Ramos (cell line): Measurements from ENCODE around the gene USP3.

Experiments
- in situ Hi-C: fragments of 300-500 bp; cut with MboI; formaldehyde crosslinking; loops from one replicate; pipeline ENCODE4 v1.14.3; 2022; ENCODE audit warnings: low sequenced_read_pairs; ENCODE audit not compliant: unreplicated experiment

USP3 gene

GRCh38 chr15:63565536-63566186, 61.3 kb downstream of the USP3 start:
- in situ Hi-C loops = no loop called here

GRCh38 chr15:63572749-63573464, 68.5 kb downstream of the USP3 start:
- in situ Hi-C loops = no loop called here

GRCh38 chr15:63573533-63573932, 69.1 kb downstream of the USP3 start:
- in situ Hi-C loops = no loop called here

GRCh38 chr15:63575312-63575711, 70.9 kb downstream of the USP3 start:
- in situ Hi-C loops = no loop called here

DNA sequence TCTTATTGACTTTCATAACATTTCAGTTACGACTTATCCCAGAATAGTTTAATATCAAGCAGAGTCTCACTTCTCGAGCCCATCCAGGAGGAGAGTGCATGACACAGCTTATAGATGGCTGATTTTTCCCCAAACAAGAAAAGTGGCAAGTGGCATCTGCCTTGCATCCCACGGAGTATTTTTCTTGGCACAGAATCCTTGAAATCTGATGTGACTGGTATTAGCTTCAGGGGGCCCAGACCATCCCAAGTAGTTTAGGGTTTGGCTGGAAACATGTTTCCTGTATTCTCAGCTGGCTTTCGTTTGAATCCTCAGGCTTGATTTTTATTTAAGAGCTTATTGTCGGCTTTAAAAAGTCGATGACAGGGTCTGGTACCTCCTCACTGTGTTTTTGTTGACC, 72.0 kb downstream of the USP3 start:
- in situ Hi-C loops = no loop called here

DNA sequence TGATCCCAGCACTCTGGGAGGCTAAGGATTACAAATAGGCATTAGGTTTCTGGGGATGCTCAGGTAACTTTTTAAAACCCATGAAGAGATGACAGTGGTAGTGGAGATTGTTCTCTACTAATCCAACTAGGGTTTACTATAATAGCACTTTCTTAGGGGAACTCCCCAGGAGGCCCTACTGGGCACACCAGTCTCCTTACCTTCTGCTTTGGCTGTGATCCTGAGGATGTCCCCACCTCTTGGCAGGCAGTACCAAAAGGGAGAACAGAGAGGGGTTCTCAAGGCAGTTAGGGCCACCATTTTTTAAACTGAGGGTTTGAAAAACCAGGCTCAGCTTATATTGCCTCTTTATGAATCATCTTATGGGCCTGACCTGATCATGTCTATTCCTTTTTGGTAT, 77.8 kb downstream of the USP3 start:
- in situ Hi-C loops = no loop called here

DNA sequence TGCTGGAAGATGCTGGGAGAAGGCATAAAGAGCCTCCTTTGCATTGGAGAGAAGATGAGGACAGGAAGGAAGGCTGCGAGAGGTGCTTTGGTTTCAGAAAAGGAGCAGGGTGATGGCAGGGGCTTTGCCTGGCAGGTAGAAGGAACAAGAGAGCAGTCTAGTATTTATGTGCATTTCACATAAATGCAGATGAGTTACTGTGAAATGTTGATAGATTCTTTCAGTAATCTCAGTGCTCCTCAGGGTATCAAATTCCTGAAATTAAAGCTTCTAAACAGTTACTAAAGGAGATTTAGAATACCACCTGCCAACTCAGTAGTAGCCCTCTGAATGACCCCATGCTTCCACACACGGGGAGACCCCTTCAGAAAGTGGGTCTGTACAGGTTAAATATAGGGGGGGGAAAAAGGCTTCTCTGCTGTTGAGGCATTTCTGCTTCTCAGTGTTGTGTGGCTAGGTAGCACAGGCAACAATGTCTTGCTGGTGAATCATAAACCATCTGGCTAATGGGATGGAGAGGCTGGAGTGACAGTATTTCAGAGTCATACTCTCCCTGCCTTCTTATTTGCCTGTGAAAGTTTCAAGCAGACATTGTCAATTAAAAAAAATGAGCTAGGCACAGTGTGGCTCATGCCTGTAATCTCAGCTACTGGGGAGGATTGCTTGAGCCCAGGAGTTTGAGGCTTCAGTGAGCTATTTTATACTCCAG, 78.5 kb downstream of the USP3 start:
- in situ Hi-C loops = no loop called here

DNA sequence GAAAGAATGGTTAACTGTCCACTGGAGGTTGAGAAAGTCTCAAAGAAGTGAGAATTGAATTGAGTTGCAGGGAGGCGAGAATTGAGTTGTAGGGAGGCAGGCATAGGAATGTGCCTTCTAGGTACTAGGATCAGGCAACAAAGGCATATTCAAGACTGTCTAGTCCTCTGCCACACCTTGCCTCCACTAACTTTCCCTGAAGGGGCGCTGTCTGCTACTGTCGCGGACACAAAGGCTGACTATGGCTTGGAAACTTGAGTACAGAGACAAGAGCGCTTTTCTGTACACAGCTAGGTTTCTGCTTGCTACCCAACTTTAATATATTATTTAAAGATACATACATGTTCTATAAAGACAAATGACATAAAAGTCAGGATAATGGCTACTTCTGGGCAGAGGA, 82.4 kb downstream of the USP3 start:
- in situ Hi-C loops = no loop called here

GRCh38 chr15:63587527-63587926, 83.1 kb downstream of the USP3 start:
- in situ Hi-C loops = no loop called here

GRCh38 chr15:63588826-63589225, 84.4 kb downstream of the USP3 start:
- in situ Hi-C loops = no loop called here

DNA sequence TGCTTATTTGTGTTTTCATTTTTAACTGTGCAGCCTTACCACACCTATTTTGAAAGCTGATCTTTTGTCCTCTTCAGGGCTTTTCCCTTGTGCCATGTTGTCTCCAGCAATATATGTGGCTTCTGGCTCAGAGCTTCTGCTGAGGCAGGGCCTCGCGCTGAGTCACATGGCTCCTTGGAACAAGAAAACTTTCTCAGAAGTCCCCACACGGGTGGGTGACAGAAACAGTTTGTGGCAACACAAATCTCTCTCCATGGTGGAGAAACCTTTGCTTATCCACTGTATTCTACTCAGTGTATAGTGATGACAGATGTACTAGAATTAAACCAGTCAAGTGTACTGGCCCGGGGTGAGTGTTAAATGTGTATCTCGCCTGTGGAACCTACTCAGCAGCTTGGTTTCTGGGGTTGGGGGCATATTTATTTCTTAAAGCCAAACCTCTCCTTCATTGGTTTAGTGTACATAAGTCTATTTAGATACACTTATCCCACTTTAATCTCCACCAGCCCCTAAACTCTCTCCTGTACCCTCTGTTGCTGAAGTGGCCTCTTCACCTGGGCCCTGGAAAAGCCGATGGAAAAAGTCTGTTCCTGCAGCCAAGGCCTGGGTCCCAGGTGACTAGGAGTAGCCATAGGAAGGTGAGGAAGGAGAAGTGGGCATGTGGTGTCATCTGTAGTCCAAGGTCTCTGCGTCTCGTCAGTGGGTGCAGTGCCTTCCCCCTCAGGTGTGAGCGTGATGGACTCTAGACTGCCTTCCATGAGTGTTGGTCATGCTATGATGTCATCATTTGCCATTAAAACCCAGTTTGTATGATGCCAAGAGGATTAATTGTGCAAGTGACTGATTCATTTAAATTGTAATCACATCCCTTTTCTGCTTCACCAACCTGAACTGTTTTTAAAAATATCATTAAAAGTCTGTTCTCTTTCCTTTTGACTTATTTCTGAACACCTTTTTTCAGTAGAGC, 89.6 kb downstream of the USP3 start:
- in situ Hi-C loops = loop anchor here (5.0 kb wide), 1 partner anchor 127 kb away; no protein-coding TSS in a partner anchor

GRCh38 chr15:63595065-63595464, 90.7 kb downstream of the USP3 start:
- in situ Hi-C loops = no loop called here

- in situ Hi-C loops = no loop called here
Measured at GRCh38 chr15:63595688-63596087, 91.3 kb downstream of the USP3 start.

GRCh38 chr15:63596676-63597037, 92.3 kb downstream of the USP3 start:
- in situ Hi-C loops = no loop called here

GRCh38 chr15:63597038-63597790, 92.8 kb downstream of the USP3 start, which contains the start of gene FBXL22:
FBXL22 (plus strand) TSS chr15:63597387; CDS start chr15:63597393, 6 bp downstream.
- in situ Hi-C loops = no loop called here

- in situ Hi-C loops = no loop called here
Measured at GRCh38 chr15:63597821-63598220, 93.4 kb downstream of the USP3 start.

- in situ Hi-C loops = no loop called here
Measured at GRCh38 chr15:63598473-63599400, 94.3 kb downstream of the USP3 start.

DNA sequence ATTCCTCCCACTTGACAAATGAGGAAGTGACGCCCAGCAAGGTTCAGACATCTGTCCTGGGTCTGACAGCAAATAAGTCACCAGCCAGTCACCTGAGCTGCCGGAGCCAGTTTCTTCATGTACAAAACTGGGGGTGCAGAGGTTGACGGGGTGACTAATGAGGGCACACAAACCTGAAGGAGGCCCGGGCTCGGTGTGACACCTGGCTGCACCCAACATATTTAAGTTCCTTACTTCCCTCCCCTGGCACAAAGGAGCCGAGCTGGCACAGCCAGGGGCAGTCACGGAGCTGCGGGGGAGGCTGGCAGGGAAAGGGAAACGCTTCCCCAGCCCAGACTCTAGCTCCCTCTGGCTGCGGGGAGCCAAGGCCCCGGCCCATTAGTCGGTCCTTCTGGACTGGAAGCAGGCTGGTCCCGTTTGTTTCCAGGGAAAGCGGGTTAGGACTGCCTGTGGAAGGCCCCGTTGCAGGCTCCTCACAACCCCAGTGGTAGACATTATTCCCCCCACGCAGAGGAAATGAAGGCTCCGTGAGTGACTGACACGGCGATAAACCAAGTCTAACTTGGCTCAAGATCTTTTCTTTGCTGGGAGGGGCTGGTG, 95.1 kb downstream of the USP3 start:
- in situ Hi-C loops = no loop called here
